GM12873 (cell line): ENCODE measurements around the gene SMARCD2.
"Not testable (repeated sequence)": the region's sequence is repeated elsewhere in the genome, so short reads cannot be mapped to it uniquely, and the experiment has no call there.

ENCODE experiments used
- CTCF ChIP-seq: IDR thresholded peaks from 2 replicates; pipeline ENCODE4 v1.5.1; 2012; ENCODE audit warnings: low read depth, mild to moderate bottlenecking, moderate library complexity, low read length, control low read depth; ENCODE audit not compliant: insufficient read depth; ENCODE audit errors: missing control alignments

Gene SMARCD2

GRCh38 chr17:63842540-63843386, at the start of gene SMARCD2:
Gene SMARCD2 (minus strand): TSS chr17:63842685. CDS start chr17:63842674, 11 bp downstream.
- no peak for TF ChIP-seq CTCF

- peak; percentile 62 for TF ChIP-seq CTCF
Measured at GRCh38 chr17:63889026-63889848, 46.8 kb upstream of the SMARCD2 start.

- TF ChIP-seq CTCF: peak; percentile 81
Measured at GRCh38 chr17:63881935-63882601, 39.6 kb upstream of the SMARCD2 start, which contains the start of gene GH2. Gene GH2 (minus strand): TSS chr17:63881944. CDS start chr17:63881801, 143 bp downstream.

GRCh38 chr17:63880706-63881105, 38.2 kb upstream of the SMARCD2 start:
- no peak for TF ChIP-seq CTCF

- TF ChIP-seq CTCF: not testable (repeated sequence)
Measured at GRCh38 chr17:63873577-63873976, 31.1 kb upstream of the SMARCD2 start, which contains the start of gene CSH2. Gene CSH2 (minus strand): TSS chr17:63873677. CDS start chr17:63873614, 63 bp downstream.

- TF ChIP-seq CTCF: peak; percentile 39
Measured at GRCh38 chr17:63869491-63870291, 27.2 kb upstream of the SMARCD2 start.
